Astrocyte of the cerebellum (primary cell): Measurements from ENCODE around the gene UBAC2.
A peak's percentile ranks its signal among the peaks of the same experiment; 100 is the strongest.

Source experiments
- DNase-seq: peaks from one replicate; pipeline ENCODE4 v3.0.0-alpha.2; 2011; ENCODE audit warnings: low read depth
- H3K4me3 ChIP-seq: 2 replicates; pipeline ENCODE4 v1.5.1; 2011; ENCODE audit warnings: mild to moderate bottlenecking, low read depth, low read length, moderate library complexity
- CTCF ChIP-seq: IDR thresholded peaks from 2 replicates; pipeline ENCODE4 v1.5.1; 2012; ENCODE audit warnings: low read length, low read depth, moderate library complexity, mild to moderate bottlenecking; ENCODE audit errors: missing control alignments
- in situ Hi-C: cut with HindIII; loops from 2 replicates; pipeline ENCODE4 v1.10.0; 2017; ENCODE audit warnings: low sequenced_read_pairs

Gene UBAC2

GRCh38 chr13:99352351-99353245, 151.9 kb downstream of the UBAC2 start:
- TF ChIP-seq CTCF, result no peak
- DNase-seq, result no peak
- H3K4me3 ChIP-seq, result no peak overlapping the region
- in situ Hi-C loops, result loop anchor here (5.0 kb wide), 2 partner anchors 40 to 55 kb away; no protein-coding TSS in a partner anchor

GRCh38 chr13:99353246-99353600, 152.6 kb downstream of the UBAC2 start:
- no peak for TF ChIP-seq CTCF
- H3K4me3 ChIP-seq, result no peak overlapping the region
- in situ Hi-C loops, result loop anchor here (5.0 kb wide), 2 partner anchors 41 to 54 kb away; no protein-coding TSS in a partner anchor
- DNase-seq, result no peak

GRCh38 chr13:99353836-99354235, 153.2 kb downstream of the UBAC2 start:
- peak; percentile 35 for DNase-seq
- in situ Hi-C loops, result loop anchor here (5.0 kb wide), 2 partner anchors 42 to 53 kb away; no protein-coding TSS in a partner anchor
- H3K4me3 ChIP-seq, result no peak overlapping the region
- TF ChIP-seq CTCF, result no peak

- DNase-seq, result no peak
- H3K4me3 ChIP-seq, result no peak overlapping the region
- no peak for TF ChIP-seq CTCF
- in situ Hi-C loops, result loop anchor here (5.0 kb wide), 2 partner anchors 42 to 53 kb away; no protein-coding TSS in a partner anchor
Observed at GRCh38 chr13:99354371-99354951, 153.8 kb downstream of the UBAC2 start.

- TF ChIP-seq CTCF, result no peak
- no peak overlapping the region for H3K4me3 ChIP-seq
- DNase-seq, result no peak
- in situ Hi-C loops, result no loop called here
Observed at GRCh38 chr13:99355267-99356011, 154.8 kb downstream of the UBAC2 start.

GRCh38 chr13:99356012-99356261, 155.3 kb downstream of the UBAC2 start:
- no peak for DNase-seq
- TF ChIP-seq CTCF, result no peak
- in situ Hi-C loops, result no loop called here
- no peak overlapping the region for H3K4me3 ChIP-seq
